Endothelial cell of umbilical vein (primary cell): Measurements from ENCODE around the gene GPATCH2L. TPM values are rescaled to one million over a fixed set of nuclear protein-coding genes. Genes with fewer than 3 reads are reported as not detected.

Experiments
- BruUV-seq: library from RNA; stranded (reverse); fragments of 400-500 nt; replicated peaks from 2 replicates; lab custom pipeline; 2021; lab: Mats Ljungman, UMichigan
- CTCF ChIA-PET: fragments of 300-600, 350-600 bp; sonication (Branson Sonifier 250); formaldehyde crosslinking; loops from one replicate; lab custom pipeline; 2021; ENCODE audit warnings: antibody characterized with exemption, inconsistent platforms; lab: Charles Lee
- POLR2A ChIA-PET: fragments of 300-600, 350-600 bp; sonication (Branson Sonifier 250); formaldehyde crosslinking; loops from one replicate; lab custom pipeline; 2021; ENCODE audit warnings: antibody characterized with exemption, inconsistent platforms; lab: Charles Lee
- DNase-seq: peaks from one replicate; pipeline ENCODE4 v3.0.0-alpha.2; 2011; ENCODE audit warnings: low read depth, low spot score
- FAIRE-seq: peaks from 2 replicates; lab custom pipeline; 2011; peaks lifted over from hg19 to GRCh38; lab: Jason Lieb, UNC
- H2AFZ ChIP-seq: 2 replicates; pipeline ENCODE4 v1.6.0; 2012; ENCODE audit warnings: low read depth, low read length, control low read depth, inconsistent platforms
- H3K27ac ChIP-seq: 2 replicates; pipeline ENCODE4 v1.5.1; 2011; ENCODE audit warnings: low read depth, mild to moderate bottlenecking, control low read depth, low read length, moderate library complexity; ENCODE audit not compliant: insufficient read depth
- H3K27me3 ChIP-seq, 2 experiments: 2 replicates each; pipeline versions ENCODE4 v1.6.0 to v1.6.1; 2011; ENCODE audit warnings: low read length in 2 of 2, mixed read lengths in 1 of 2; ENCODE audit not compliant: control insufficient read depth in 2 of 2, insufficient read depth in 2 of 2
- H3K36me3 ChIP-seq, 2 experiments: 2 replicates in 1 of 2; 3 replicates in 1 of 2; pipeline ENCODE4 v1.5.1; 2011; ENCODE audit warnings: low read length in 2 of 2, mild to moderate bottlenecking in 1 of 2, moderate library complexity in 1 of 2; ENCODE audit not compliant: control insufficient read depth in 2 of 2, insufficient read depth in 2 of 2; ENCODE audit errors: extremely low read depth in 1 of 2
- H3K4me1 ChIP-seq: 3 replicates; pipeline ENCODE4 v1.5.1; 2011; ENCODE audit warnings: mild to moderate bottlenecking, low read length; ENCODE audit not compliant: control insufficient read depth, insufficient read depth; ENCODE audit errors: extremely low read depth
- H3K4me2 ChIP-seq: 2 replicates; pipeline ENCODE4 v1.6.1; 2011; ENCODE audit warnings: low read length, control low read depth, mixed read lengths; ENCODE audit not compliant: insufficient read depth
- H3K4me3 ChIP-seq, 3 experiments: fragments of 200-600 bp in 1 of 3; sonication (generic), shearing (Covaris generic) in 1 of 3; replicated peaks in 1 of 3; 2 replicates each; pipeline ENCODE4 v1.5.1; 2011 to 2016; ENCODE audit warnings: control low read depth in 3 of 3, low read length in 3 of 3, mild to moderate bottlenecking in 2 of 3, inconsistent platforms in 1 of 3, low read depth in 1 of 3, moderate library complexity in 1 of 3; ENCODE audit not compliant: insufficient read depth in 1 of 3
- H3K79me2 ChIP-seq: 2 replicates; pipeline ENCODE4 v1.6.0; 2012; ENCODE audit warnings: low read length, inconsistent platforms; ENCODE audit not compliant: control insufficient read depth, insufficient read depth
- H3K9ac ChIP-seq: replicated peaks from 2 replicates; pipeline ENCODE3; 2011; ENCODE audit warnings: low read length, control low read depth; ENCODE audit not compliant: insufficient read depth; ENCODE audit errors: extremely low read depth
- H3K9me1 ChIP-seq: replicated peaks from 3 replicates; pipeline ENCODE4 v1.6.0; 2011; ENCODE audit warnings: mild to moderate bottlenecking, low read length; ENCODE audit not compliant: control insufficient read depth, insufficient read depth; ENCODE audit errors: extremely low read depth
- H3K9me3 ChIP-seq: replicated peaks from 2 replicates; pipeline ENCODE4 v1.5.1; 2012; ENCODE audit warnings: low read length, inconsistent platforms; ENCODE audit not compliant: control insufficient read depth, insufficient read depth
- H4K20me1 ChIP-seq: replicated peaks from 2 replicates; pipeline ENCODE3; 2011; ENCODE audit warnings: mild to moderate bottlenecking, low read length; ENCODE audit not compliant: control insufficient read depth, insufficient read depth; ENCODE audit errors: extremely low read depth
- CTCF ChIP-seq, 2 donors: IDR thresholded peaks; 1 replicate in 1 of 2; 2 replicates in 1 of 2; pipeline ENCODE4 v1.5.1; 2011; ENCODE audit warnings: low read length in 2 of 2, mild to moderate bottlenecking in 2 of 2, moderate library complexity in 2 of 2, control low read depth in 1 of 2, inconsistent platforms in 1 of 2, low read depth in 1 of 2; ENCODE audit not compliant: insufficient read depth in 1 of 2; ENCODE audit errors: extremely low read depth in 1 of 2
- EZH2 ChIP-seq: IDR thresholded peaks from 2 replicates; pipeline ENCODE4 v1.6.1; 2012; ENCODE audit warnings: borderline replicate concordance, low read depth, mild to moderate bottlenecking, moderate library complexity, low read length, inconsistent platforms; ENCODE audit not compliant: severe bottlenecking
- FOS ChIP-seq: IDR thresholded peaks from 2 replicates; pipeline ENCODE4 v1.6.1; 2011; ENCODE audit warnings: mild to moderate bottlenecking, low read length, moderate library complexity, borderline replicate concordance; ENCODE audit not compliant: insufficient read depth
- GATA2 ChIP-seq: IDR thresholded peaks from 2 replicates; pipeline ENCODE4 v1.7.0; 2011; ENCODE audit warnings: low read depth, mild to moderate bottlenecking, moderate library complexity, mixed read lengths, low read length; ENCODE audit not compliant: insufficient read length, insufficient read depth
- JUN ChIP-seq: IDR thresholded peaks from 2 replicates; pipeline ENCODE4 v1.6.1; 2011; ENCODE audit warnings: borderline replicate concordance, low read depth; ENCODE audit not compliant: insufficient read length, insufficient read depth
- MAX ChIP-seq: IDR thresholded peaks from 2 replicates; pipeline ENCODE4 v1.6.1; 2011; ENCODE audit not compliant: insufficient read depth, insufficient read length
- MYC ChIP-seq: IDR thresholded peaks from one replicate; pipeline ENCODE4 v1.6.1; 2011; ENCODE audit warnings: mild to moderate bottlenecking, low read depth, low read length
- POLR2A ChIP-seq: IDR thresholded peaks from 2 replicates; pipeline ENCODE4 v1.6.1; 2012; ENCODE audit warnings: low read depth, mild to moderate bottlenecking, control low read depth, low read length
- POLR2AphosphoS5 ChIP-seq: IDR thresholded peaks from 2 replicates; pipeline ENCODE4 v1.6.1; 2012; ENCODE audit warnings: low read depth, mild to moderate bottlenecking, control low read depth, low read length, moderate library complexity; ENCODE audit not compliant: insufficient read depth
- dilution Hi-C: fragments of 300-500 bp; cut with MboI; formaldehyde crosslinking; loops from one replicate; pipeline ENCODE4 v1.15.0; 2019; ENCODE audit warnings: low sequenced_read_pairs; ENCODE audit not compliant: extremely low pct_ligation_motif_present
- intact Hi-C: fragments of 100-400 bp; cut with micrococcal nuclease; formaldehyde crosslinking; loops from one replicate; pipeline ENCODE4 v1.10.0; 2022
- polyA plus RNA-seq, 4 experiments: library from polyadenylated mRNA; depleted of rRNA in 3 of 4; stranded (reverse) in 3 of 4; unstranded in 1 of 4; fragments of >200 nt; gene quantifications; 2 replicates each; pipeline versions ENCODE4 v1.2.1 to v1.2.3, GENCODE V29; 2011 to 2012; ENCODE audit warnings: missing spikeins in 1 of 4
- total RNA-seq: library from RNA; stranded (reverse); gene quantifications from 2 replicates; pipeline ENCODE4 v1.2.3, GENCODE V29; 2021

GPATCH2L gene
- total and polyA plus RNA-seq, 2 donors (not counting 3 experiments of a cell fraction or from before 2014, with no cell fraction given): 23.3 to 40.0 TPM

GRCh38 chr14:76126076-76126475 lies 25.6 kb upstream of the GPATCH2L start:
- intact Hi-C loops: no loop called here
- BruUV-seq: no TSS peak

More at GRCh38 chr14:76126076-76126475, 25.6 kb upstream of the GPATCH2L start:
- Histone ChIP-seq H3K9me3 (no peaks in the 10 kb centered on the region), H3K36me3 (no peaks in the 10 kb centered on the region), H3K4me3 (no peak overlapping the region), H3K27ac (no peak overlapping the region), H2AFZ (no peak overlapping the region), H3K4me2 (no peak overlapping the region), H3K9ac (no peak overlapping the region), H3K9me1 (no peaks in the 10 kb centered on the region), H4K20me1 (no peaks in the 10 kb centered on the region), H3K27me3 (peaks cover 8 to 10% of the 10 kb centered on the region in 2 experiments), H3K79me2 (no peaks in the 10 kb centered on the region), H3K4me1 (no peaks in the 10 kb centered on the region)
- ChIA-PET CTCF (interaction anchor here (3.8 kb wide), 1 partner anchor 226 kb away, joined by 30 read pairs; no protein-coding TSS in a partner anchor), POLR2A (no interaction called here)
- no peak for FAIRE-seq
- dilution Hi-C loops: no loop called here
- DNase-seq: no peak
- TF ChIP-seq MAX (no peak), MYC (no peak), EZH2 (no peak), POLR2AphosphoS5 (no peak), FOS (no peak), JUN (no peak), CTCF (IDR thresholded peaks at IDR 0.05; ENCODE audit: extremely low read depth in 1 of 2, insufficient read depth in 1 of 2, low read depth in 1 of 2, low read length in 2 of 2) (no peak), POLR2A (no peak), GATA2 (no peak)
